SK-N-SH treated with all-trans-retinoic acid at 6 μM for 48 hours (cell line): ENCODE data around the gene MS4A2.

Experiments
- ATAC-seq: fragments of 200-7000 bp; cut with Tn5 transposase; 3 replicates; pipeline ENCODE4 v1.9.1; 2020; ENCODE audit warnings: mild to moderate bottlenecking, moderate library complexity
- ARNTL ChIP-seq: fragments of 450-650 bp; formaldehyde crosslinking; IDR thresholded peaks from 2 replicates; pipeline ENCODE4 v1.5.0; 2020; ENCODE audit warnings: low read depth, mild to moderate bottlenecking, moderate library complexity, borderline replicate concordance
- BACH2 ChIP-seq: fragments of 250-450 bp; sonication (Bioruptor Pico); IDR thresholded peaks from 2 replicates; pipeline ENCODE4 v1.9.0; 2021; ENCODE audit warnings: mild to moderate bottlenecking, borderline replicate concordance
- CSDC2 ChIP-seq: fragments of 250-450 bp; sonication (Bioruptor Pico); IDR thresholded peaks from 2 replicates; pipeline ENCODE4 v1.5.0; 2020; ENCODE audit warnings: mild to moderate bottlenecking, moderate library complexity
- ESRRG ChIP-seq: fragments of 250-450 bp; sonication (Bioruptor Pico); IDR thresholded peaks from 2 replicates; pipeline ENCODE4 v1.6.1; 2021; ENCODE audit warnings: mild to moderate bottlenecking
- GLIS3 ChIP-seq: fragments of 250-450 bp; sonication (Bioruptor Pico); IDR thresholded peaks from 2 replicates; pipeline ENCODE4 v1.5.0; 2020; ENCODE audit warnings: mild to moderate bottlenecking, moderate library complexity
- ISL1 ChIP-seq: fragments of 250-450 bp; sonication (Bioruptor Pico); IDR thresholded peaks from 2 replicates; pipeline ENCODE4 v2.1.2; 2022; ENCODE audit warnings: mild to moderate bottlenecking, moderate library complexity
- OSR1 ChIP-seq: fragments of 250-450 bp; sonication (Bioruptor Pico); IDR thresholded peaks from 2 replicates; pipeline ENCODE4 v1.8.0; 2022; ENCODE audit warnings: moderate library complexity, mild to moderate bottlenecking, inconsistent platforms
- PPARA ChIP-seq: fragments of 250-450 bp; sonication (Bioruptor Pico); IDR thresholded peaks from 2 replicates; pipeline ENCODE4 v1.5.0; 2020; ENCODE audit warnings: mild to moderate bottlenecking, borderline replicate concordance
- SNAI2 ChIP-seq: fragments of 250-450 bp; sonication (Bioruptor Pico); IDR thresholded peaks from 2 replicates; pipeline ENCODE4 v1.5.0; 2020; ENCODE audit warnings: mild to moderate bottlenecking, moderate library complexity
- TCF4 ChIP-seq: fragments of 250-450 bp; sonication (Bioruptor Pico); IDR thresholded peaks from 2 replicates; pipeline ENCODE4 v1.8.0; 2021; ENCODE audit warnings: mild to moderate bottlenecking, moderate library complexity, borderline replicate concordance
- TOX ChIP-seq: fragments of 250-450 bp; sonication (Bioruptor Pico); IDR thresholded peaks from 2 replicates; pipeline ENCODE4 v1.8.0; 2021; ENCODE audit warnings: mild to moderate bottlenecking, moderate library complexity, borderline replicate concordance
- ZC3H10 ChIP-seq: fragments of 250-450 bp; sonication (Bioruptor Pico); IDR thresholded peaks from 2 replicates; pipeline ENCODE4 v1.5.1; 2021; ENCODE audit warnings: mild to moderate bottlenecking, moderate library complexity
- ZFP30 ChIP-seq: fragments of 450-650 bp; formaldehyde crosslinking; IDR thresholded peaks from 2 replicates; pipeline ENCODE4 v1.5.0; 2022; ENCODE audit warnings: mild to moderate bottlenecking, moderate library complexity
- ZNF565 ChIP-seq: fragments of 450-650 bp; formaldehyde crosslinking; conservative IDR thresholded peaks from 2 replicates; pipeline ENCODE4 v1.5.0; 2020; ENCODE audit warnings: low read depth, mild to moderate bottlenecking, moderate library complexity
- ZNF70 ChIP-seq: fragments of 450-650 bp; formaldehyde crosslinking; IDR thresholded peaks from 2 replicates; pipeline ENCODE4 v1.5.0; 2020; ENCODE audit warnings: mild to moderate bottlenecking, moderate library complexity
- ZNF8 ChIP-seq: fragments of 450-650 bp; formaldehyde crosslinking; IDR thresholded peaks from 2 replicates; pipeline ENCODE4 v1.5.0; 2020; ENCODE audit warnings: mild to moderate bottlenecking, moderate library complexity
- TF ChIP-seq, protein P1 (sequence below): fragments of 250-450 bp; sonication (Bioruptor Pico); IDR thresholded peaks from 2 replicates; pipeline ENCODE4 v1.5.1; 2020; ENCODE audit warnings: low read depth, mild to moderate bottlenecking, moderate library complexity
- TF ChIP-seq, protein P2 (sequence below): fragments of 250-450 bp; sonication (Bioruptor Pico); IDR thresholded peaks from 2 replicates; pipeline ENCODE4 v1.5.1; 2021; ENCODE audit warnings: mild to moderate bottlenecking, moderate library complexity
- TF ChIP-seq, protein P3 (sequence below): fragments of 250-450 bp; sonication (Bioruptor Pico); IDR thresholded peaks from 2 replicates; pipeline ENCODE4 v1.8.0; 2020; ENCODE audit warnings: mild to moderate bottlenecking, moderate library complexity, borderline replicate concordance
- TF ChIP-seq, protein P4 (sequence below): fragments of 250-450 bp; sonication (Bioruptor Pico); IDR thresholded peaks from 2 replicates; pipeline ENCODE4 v1.5.0; 2020; ENCODE audit warnings: mild to moderate bottlenecking, moderate library complexity
- TF ChIP-seq, protein P5 (sequence below): fragments of 250-450 bp; sonication (Bioruptor Pico); IDR thresholded peaks from 2 replicates; pipeline ENCODE4 v1.8.0; 2021; ENCODE audit warnings: low read depth, mild to moderate bottlenecking, moderate library complexity, borderline replicate concordance

MS4A2 gene

DNA sequence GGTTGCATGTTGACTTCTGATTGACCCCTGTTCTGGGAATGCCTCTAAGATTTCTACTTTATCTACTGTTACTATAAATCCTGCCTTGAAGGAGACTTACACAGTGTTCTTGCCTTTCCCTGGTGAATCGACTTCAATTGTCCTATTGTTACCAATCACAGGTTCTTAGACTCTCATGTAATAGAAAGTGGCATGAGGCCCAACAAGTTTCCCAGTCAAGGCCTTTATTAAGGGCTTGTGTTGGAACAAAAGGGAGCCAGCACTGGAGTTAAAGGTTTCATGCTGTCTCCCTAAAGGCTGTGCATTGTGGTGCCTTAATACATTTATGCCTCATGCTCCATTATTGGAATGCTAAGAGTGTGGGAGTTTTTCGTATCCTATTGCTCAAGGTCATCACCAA is 23.3 kb downstream of the MS4A2 start:
- no peak for ATAC-seq
- TF ChIP-seq ZC3H10 (CRISPR knock-in tag) (no peak), SNAI2 (CRISPR knock-in tag) (no peak), ZNF70 (CRISPR knock-in tag) (no peak), ISL1 (no peak), ARNTL (CRISPR knock-in tag) (no peak), OSR1 (CRISPR knock-in tag) (no peak), ESRRG (CRISPR knock-in tag) (no peak), GLIS3 (CRISPR knock-in tag) (no peak), PPARA (no peak), CSDC2 (CRISPR knock-in tag) (no peak), BACH2 (CRISPR knock-in tag) (no peak), ZNF565 (CRISPR knock-in tag) (no peak)
- TF ChIP-seq, protein P1, sequence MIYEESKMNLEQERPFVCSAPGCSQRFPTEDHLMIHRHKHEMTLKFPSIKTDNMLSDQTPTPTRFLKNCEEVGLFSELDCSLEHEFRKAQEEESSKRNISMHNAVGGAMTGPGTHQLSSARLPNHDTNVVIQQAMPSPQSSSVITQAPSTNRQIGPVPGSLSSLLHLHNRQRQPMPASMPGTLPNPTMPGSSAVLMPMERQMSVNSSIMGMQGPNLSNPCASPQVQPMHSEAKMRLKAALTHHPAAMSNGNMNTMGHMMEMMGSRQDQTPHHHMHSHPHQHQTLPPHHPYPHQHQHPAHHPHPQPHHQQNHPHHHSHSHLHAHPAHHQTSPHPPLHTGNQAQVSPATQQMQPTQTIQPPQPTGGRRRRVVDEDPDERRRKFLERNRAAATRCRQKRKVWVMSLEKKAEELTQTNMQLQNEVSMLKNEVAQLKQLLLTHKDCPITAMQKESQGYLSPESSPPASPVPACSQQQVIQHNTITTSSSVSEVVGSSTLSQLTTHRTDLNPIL (CRISPR knock-in tag), result no peak
- TF ChIP-seq, protein P2, sequence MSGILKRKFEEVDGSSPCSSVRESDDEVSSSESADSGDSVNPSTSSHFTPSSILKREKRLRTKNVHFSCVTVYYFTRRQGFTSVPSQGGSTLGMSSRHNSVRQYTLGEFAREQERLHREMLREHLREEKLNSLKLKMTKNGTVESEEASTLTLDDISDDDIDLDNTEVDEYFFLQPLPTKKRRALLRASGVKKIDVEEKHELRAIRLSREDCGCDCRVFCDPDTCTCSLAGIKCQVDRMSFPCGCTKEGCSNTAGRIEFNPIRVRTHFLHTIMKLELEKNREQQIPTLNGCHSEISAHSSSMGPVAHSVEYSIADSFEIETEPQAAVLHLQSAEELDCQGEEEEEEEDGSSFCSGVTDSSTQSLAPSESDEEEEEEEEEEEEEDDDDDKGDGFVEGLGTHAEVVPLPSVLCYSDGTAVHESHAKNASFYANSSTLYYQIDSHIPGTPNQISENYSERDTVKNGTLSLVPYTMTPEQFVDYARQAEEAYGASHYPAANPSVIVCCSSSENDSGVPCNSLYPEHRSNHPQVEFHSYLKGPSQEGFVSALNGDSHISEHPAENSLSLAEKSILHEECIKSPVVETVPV (CRISPR knock-in tag), result no peak
- TF ChIP-seq, protein P3, sequence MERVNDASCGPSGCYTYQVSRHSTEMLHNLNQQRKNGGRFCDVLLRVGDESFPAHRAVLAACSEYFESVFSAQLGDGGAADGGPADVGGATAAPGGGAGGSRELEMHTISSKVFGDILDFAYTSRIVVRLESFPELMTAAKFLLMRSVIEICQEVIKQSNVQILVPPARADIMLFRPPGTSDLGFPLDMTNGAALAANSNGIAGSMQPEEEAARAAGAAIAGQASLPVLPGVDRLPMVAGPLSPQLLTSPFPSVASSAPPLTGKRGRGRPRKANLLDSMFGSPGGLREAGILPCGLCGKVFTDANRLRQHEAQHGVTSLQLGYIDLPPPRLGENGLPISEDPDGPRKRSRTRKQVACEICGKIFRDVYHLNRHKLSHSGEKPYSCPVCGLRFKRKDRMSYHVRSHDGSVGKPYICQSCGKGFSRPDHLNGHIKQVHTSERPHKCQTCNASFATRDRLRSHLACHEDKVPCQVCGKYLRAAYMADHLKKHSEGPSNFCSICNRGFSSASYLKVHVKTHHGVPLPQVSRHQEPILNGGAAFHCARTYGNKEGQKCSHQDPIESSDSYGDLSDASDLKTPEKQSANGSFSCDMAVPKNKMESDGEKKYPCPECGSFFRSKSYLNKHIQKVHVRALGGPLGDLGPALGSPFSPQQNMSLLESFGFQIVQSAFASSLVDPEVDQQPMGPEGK (CRISPR knock-in tag), result no peak
- TF ChIP-seq, protein P4, sequence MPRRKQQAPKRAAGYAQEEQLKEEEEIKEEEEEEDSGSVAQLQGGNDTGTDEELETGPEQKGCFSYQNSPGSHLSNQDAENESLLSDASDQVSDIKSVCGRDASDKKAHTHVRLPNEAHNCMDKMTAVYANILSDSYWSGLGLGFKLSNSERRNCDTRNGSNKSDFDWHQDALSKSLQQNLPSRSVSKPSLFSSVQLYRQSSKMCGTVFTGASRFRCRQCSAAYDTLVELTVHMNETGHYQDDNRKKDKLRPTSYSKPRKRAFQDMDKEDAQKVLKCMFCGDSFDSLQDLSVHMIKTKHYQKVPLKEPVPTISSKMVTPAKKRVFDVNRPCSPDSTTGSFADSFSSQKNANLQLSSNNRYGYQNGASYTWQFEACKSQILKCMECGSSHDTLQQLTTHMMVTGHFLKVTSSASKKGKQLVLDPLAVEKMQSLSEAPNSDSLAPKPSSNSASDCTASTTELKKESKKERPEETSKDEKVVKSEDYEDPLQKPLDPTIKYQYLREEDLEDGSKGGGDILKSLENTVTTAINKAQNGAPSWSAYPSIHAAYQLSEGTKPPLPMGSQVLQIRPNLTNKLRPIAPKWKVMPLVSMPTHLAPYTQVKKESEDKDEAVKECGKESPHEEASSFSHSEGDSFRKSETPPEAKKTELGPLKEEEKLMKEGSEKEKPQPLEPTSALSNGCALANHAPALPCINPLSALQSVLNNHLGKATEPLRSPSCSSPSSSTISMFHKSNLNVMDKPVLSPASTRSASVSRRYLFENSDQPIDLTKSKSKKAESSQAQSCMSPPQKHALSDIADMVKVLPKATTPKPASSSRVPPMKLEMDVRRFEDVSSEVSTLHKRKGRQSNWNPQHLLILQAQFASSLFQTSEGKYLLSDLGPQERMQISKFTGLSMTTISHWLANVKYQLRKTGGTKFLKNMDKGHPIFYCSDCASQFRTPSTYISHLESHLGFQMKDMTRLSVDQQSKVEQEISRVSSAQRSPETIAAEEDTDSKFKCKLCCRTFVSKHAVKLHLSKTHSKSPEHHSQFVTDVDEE (CRISPR knock-in tag), result no peak

DNA sequence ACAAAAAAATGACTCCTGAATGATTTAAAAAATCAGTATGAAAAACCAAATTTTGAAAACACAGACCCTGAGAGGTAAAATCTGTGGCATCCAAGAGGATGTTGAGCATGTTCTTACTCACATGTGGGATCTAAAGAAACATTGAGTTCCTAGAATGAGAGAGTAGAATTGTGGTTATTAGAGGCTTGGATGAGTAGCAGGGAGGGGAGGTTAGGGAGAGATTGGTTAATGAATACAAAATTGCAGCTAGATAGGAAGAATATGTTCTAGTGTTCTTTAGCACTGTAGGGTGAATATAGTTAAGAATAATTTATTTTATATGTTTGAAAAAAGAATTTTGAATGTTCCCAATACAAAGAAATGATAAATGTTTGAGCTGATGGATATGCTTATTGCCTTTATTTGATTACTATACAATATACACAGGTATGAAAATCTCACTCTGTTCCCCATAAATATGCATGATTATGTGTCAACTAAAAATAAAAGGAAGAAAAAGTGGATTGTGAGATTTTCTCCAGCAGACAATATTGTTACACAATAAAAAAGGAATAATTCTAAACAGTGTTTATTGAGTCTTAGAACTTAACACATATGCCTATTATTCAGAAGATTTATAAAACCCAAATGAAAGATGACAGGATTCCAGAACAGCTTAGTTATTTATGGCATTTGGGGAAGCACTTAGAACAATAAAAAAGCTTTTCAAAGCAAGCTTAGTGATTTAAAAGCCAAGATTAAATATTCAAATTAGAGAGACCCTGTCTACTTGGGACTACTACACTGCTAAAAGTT is 28.7 kb downstream of the MS4A2 start:
- ATAC-seq, result no peak
- TF ChIP-seq ZNF565 (CRISPR knock-in tag) (no peak), ZFP30 (CRISPR knock-in tag) (no peak), TCF4 (CRISPR knock-in tag) (no peak), ISL1 (no peak), ZNF8 (no peak), GLIS3 (CRISPR knock-in tag) (no peak), BACH2 (CRISPR knock-in tag) (no peak), CSDC2 (CRISPR knock-in tag) (no peak), TOX (CRISPR knock-in tag) (no peak), ARNTL (CRISPR knock-in tag) (no peak), ZNF70 (CRISPR knock-in tag) (no peak), OSR1 (CRISPR knock-in tag) (no peak), ZC3H10 (CRISPR knock-in tag) (no peak), ESRRG (CRISPR knock-in tag) (no peak)
- TF ChIP-seq, protein P2 (CRISPR knock-in tag), result no peak
- TF ChIP-seq, protein P1 (CRISPR knock-in tag), result no peak
- TF ChIP-seq, protein P5, sequence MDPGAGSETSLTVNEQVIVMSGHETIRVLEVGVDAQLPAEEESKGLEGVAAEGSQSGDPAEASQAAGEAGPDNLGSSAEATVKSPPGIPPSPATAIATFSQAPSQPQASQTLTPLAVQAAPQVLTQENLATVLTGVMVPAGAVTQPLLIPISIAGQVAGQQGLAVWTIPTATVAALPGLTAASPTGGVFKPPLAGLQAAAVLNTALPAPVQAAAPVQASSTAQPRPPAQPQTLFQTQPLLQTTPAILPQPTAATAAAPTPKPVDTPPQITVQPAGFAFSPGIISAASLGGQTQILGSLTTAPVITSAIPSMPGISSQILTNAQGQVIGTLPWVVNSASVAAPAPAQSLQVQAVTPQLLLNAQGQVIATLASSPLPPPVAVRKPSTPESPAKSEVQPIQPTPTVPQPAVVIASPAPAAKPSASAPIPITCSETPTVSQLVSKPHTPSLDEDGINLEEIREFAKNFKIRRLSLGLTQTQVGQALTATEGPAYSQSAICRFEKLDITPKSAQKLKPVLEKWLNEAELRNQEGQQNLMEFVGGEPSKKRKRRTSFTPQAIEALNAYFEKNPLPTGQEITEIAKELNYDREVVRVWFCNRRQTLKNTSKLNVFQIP (CRISPR knock-in tag), result no peak
- TF ChIP-seq, protein P3 (CRISPR knock-in tag), result no peak
